Suprapubic skin (tissue), 3 donors: Measurements from ENCODE around the gene ZNF423.

Experiments used
- EP300 ChIP-seq: sonication (generic); formaldehyde crosslinking; IDR thresholded peaks from one replicate; pipeline ENCODE4 v1.6.1; 2017; ENCODE audit warnings: antibody characterized with exemption
- POLR2A ChIP-seq, 2 donors: fragments of 450-650 bp; IDR thresholded peaks; one replicate each; pipeline ENCODE4 v1.6.1; 2017; ENCODE audit warnings: antibody characterized with exemption in 2 of 2, mild to moderate bottlenecking in 2 of 2, moderate library complexity in 2 of 2
- TF ChIP-seq, protein P1 (sequence below), 2 donors: fragments of 200-600 bp in 1 of 2; fragments of 450-650 bp in 1 of 2; sonication (generic) in 1 of 2; IDR thresholded peaks; one replicate each; pipeline ENCODE4 v1.5.1; 2016 to 2019; ENCODE audit warnings: antibody characterized with exemption in 2 of 2, mild to moderate bottlenecking in 1 of 2, moderate library complexity in 1 of 2

DNA sequence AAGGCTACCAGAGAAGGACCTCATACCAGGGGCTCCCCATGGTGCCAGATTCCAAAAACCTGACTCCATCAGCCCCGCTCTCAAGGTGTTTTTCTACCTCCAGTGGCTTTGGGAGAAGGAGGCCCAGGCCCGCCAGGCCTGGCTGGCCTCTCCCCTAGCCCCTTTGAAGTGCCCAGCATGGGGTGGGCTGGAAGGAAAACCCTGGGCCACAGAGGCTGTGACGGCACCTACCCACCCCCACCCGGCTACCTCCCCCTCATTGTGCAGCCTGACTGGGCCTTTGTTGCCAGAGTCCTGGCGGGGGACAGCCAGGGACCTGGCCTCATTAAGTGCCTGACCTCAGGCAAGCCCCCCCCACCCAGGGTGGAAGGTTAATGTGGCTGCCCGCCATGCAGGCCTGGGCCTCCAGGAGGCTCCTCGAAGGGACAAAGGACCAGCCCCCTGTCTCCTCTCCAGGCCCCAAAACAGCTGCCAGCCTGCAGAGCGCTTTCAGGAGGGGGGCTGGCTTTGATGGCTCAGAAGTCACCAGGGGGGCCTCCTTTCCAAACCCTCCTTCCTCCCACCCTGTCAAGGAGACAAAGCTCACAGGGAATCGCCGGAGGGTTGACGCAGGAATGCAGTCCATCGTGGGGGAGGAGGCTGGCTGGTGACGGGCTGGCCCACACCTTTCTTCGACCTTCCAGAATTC is 159.4 kb downstream of the ZNF423 start:
- TF ChIP-seq, protein P1, sequence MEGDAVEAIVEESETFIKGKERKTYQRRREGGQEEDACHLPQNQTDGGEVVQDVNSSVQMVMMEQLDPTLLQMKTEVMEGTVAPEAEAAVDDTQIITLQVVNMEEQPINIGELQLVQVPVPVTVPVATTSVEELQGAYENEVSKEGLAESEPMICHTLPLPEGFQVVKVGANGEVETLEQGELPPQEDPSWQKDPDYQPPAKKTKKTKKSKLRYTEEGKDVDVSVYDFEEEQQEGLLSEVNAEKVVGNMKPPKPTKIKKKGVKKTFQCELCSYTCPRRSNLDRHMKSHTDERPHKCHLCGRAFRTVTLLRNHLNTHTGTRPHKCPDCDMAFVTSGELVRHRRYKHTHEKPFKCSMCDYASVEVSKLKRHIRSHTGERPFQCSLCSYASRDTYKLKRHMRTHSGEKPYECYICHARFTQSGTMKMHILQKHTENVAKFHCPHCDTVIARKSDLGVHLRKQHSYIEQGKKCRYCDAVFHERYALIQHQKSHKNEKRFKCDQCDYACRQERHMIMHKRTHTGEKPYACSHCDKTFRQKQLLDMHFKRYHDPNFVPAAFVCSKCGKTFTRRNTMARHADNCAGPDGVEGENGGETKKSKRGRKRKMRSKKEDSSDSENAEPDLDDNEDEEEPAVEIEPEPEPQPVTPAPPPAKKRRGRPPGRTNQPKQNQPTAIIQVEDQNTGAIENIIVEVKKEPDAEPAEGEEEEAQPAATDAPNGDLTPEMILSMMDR (IDR thresholded peaks at IDR 0.05) = no peak
- TF ChIP-seq POLR2A (IDR thresholded peaks at IDR 0.05) = no peak
- no peak for TF ChIP-seq EP300
